Measurements from ENCODE around the gene NDUFS1. TPM values are rescaled to one million over a fixed set of nuclear protein-coding genes. Genes with fewer than 3 reads are reported as not detected.

Gene NDUFS1
- total and polyA plus RNA-seq, 2 of the 4 experiments (the other 2 are of a cell fraction): 72.1 to 118 TPM

DNA sequence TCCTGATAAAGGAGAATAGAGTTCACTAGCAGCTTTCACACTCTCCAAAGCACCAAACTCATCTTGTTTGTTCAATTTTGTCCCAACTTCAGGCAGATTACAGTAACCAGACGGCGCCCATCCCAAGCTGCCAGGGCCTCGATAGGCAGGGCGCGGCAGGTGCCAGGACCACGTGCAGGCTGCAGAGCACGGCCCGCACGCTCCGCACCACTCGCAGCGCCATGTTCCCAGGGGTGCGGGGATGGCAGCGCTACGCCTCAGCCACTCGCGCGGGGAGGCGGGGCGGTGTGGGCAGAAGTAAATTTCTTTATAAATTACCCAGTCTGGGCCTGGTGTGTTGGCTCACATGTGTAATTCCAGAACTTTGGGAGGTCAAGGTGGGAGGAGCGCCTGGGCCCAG is 43.0 kb downstream of the NDUFS1 start:
- H3K9ac ChIP-seq (ENCODE audit: low read depth, low read length): no peak overlapping the region
- intact Hi-C loops (cut with micrococcal nuclease) (no loop called here), dilution Hi-C loops (cut with HindIII; ENCODE audit: low sequenced_read_pairs, unreplicated experiment) (no loop called here), in situ Hi-C loops (cut with MboI; ENCODE audit: low sequenced_read_pairs) (no loop called here)
- no peak for TF ChIP-seq CHD1 (IDR thresholded peaks at IDR 0.05; ENCODE audit: low read depth, low read length)
- no peak for TF ChIP-seq RAD21 (IDR thresholded peaks at IDR 0.05; ENCODE audit: low read length)
- no peak for TF ChIP-seq RFX5 (IDR thresholded peaks at IDR 0.05; ENCODE audit: low read depth, low read length)
- TF ChIP-seq RCOR1 (IDR thresholded peaks at IDR 0.05; ENCODE audit: insufficient replicate concordance, low read length): no peak
- TF ChIP-seq NFE2L2 (IDR thresholded peaks at IDR 0.05; ENCODE audit: low read depth, low read length): no peak
- no peak for TF ChIP-seq BHLHE40 (IDR thresholded peaks at IDR 0.05; ENCODE audit: low read depth, low read length)
- no peak for TF ChIP-seq FOS (IDR thresholded peaks at IDR 0.05; ENCODE audit: low read depth, low read length)
- ATAC-seq (ENCODE audit: low read depth) (no peak), DNase-seq (no peak)
- H3K9me1 ChIP-seq (ENCODE audit: insufficient read depth, low read length): no peaks in the 10 kb centered on the region
- H2BK15ac ChIP-seq (ENCODE audit: low read depth, low read length): no peak overlapping the region
- no peak overlapping the region for H2AFZ ChIP-seq (replicated peaks; ENCODE audit: low read length, poor library complexity)
- H3K27ac ChIP-seq (ENCODE audit: insufficient read depth, low read length): no peak overlapping the region
- H3K56ac ChIP-seq (ENCODE audit: extremely low read depth, insufficient read depth, low read length): no peak overlapping the region
- no peak overlapping the region for H4K8ac ChIP-seq (ENCODE audit: low read depth in 2 of 2, low read length in 2 of 2)
- H3K4me1 ChIP-seq (ENCODE audit: control insufficient read depth, insufficient read depth, low read length): peaks cover 2% of the 10 kb centered on the region
- H3K4me2 ChIP-seq (ENCODE audit: low read depth, low read length): no peak overlapping the region
- no peak overlapping the region for H4K5ac ChIP-seq (ENCODE audit: low read depth, low read length)
- peaks cover 0 to 3% of the 10 kb centered on the region in 2 experiments; a peak in 1 of 4 replicates for H3K79me1 ChIP-seq (ENCODE audit: low read depth in 1 of 2, low read length in 2 of 2)
- no peak overlapping the region for H3K4me3 ChIP-seq (ENCODE audit: insufficient read depth, low read depth, low read length)
- 98% methylated on average over 10 of the region's 21 CpGs; no CpG with 5 or more reads in 1 of the 2 experiments for WGBS, 2 experiments (ENCODE audit: extremely low coverage in 2 of 2, insufficient read length in 1 of 2)
- no peak overlapping the region for H3K23ac ChIP-seq (ENCODE audit: low read depth, low read length)
- H3K27me3 ChIP-seq (ENCODE audit: control insufficient read depth, insufficient read depth, low read length): no peaks in the 10 kb centered on the region
- H3K9me3 ChIP-seq (ENCODE audit: control insufficient read depth, insufficient read depth, low read length): peaks cover 2% of the 10 kb centered on the region
- no peak overlapping the region for H2AK9ac ChIP-seq (replicated peaks; ENCODE audit: low read depth, low read length, poor library complexity)
- CTCF ChIA-PET: interaction anchor here (0.8 kb wide), 1 partner anchor 63 kb away, joined by 3 read pairs; no protein-coding TSS in a partner anchor
- no peak overlapping the region for H2BK20ac ChIP-seq (ENCODE audit: low read depth, low read length)
- no peak overlapping the region for H4K91ac ChIP-seq (ENCODE audit: insufficient read depth, low read depth, low read length)
- POLR2A ChIA-PET (ENCODE audit: unreplicated experiment): no interaction called here
- H4K20me1 ChIP-seq (ENCODE audit: insufficient read depth, low read length): no peaks in the 10 kb centered on the region
- no peak overlapping the region for H2BK120ac ChIP-seq (ENCODE audit: low read depth, low read length)
- no peak overlapping the region for H2BK5ac ChIP-seq (ENCODE audit: low read depth, low read length, poor library complexity, severe bottlenecking)
- H3K14ac ChIP-seq (replicated peaks; ENCODE audit: low read depth, low read length): no peak overlapping the region
- no TSS peak for BruUV-seq (replicated peaks)
- peaks cover 15% of the 10 kb centered on the region for H3K36me3 ChIP-seq (ENCODE audit: control insufficient read depth, insufficient read depth, low read length)
- no peak overlapping the region for H2AK5ac ChIP-seq (ENCODE audit: low read depth, low read length)
- H3K4ac ChIP-seq (ENCODE audit: low read depth, low read length): no peak overlapping the region
- H3K18ac ChIP-seq (ENCODE audit: low read depth, low read length): no peak overlapping the region

Measured in IMR-90 (cell line).